HCT116 (cell line): ENCODE measurements around the gene UPK2. TPM values are rescaled to one million over a fixed set of nuclear protein-coding genes. Genes with fewer than 3 reads are reported as not detected.

ENCODE experiments used
- ATAC-seq: fragments of 200-7000 bp; cut with Tn5 transposase; 2 replicates; pipeline ENCODE4 v1.9.1; 2020; ENCODE audit warnings: mild to moderate bottlenecking, moderate library complexity
- BruUV-seq: library from RNA; stranded (reverse); fragments of 400-500 nt; replicated peaks from 2 replicates; lab custom pipeline; 2021; lab: Mats Ljungman, UMichigan
- CTCF ChIA-PET: fragments of 300-600 bp; sonication (Branson Sonifier 250); formaldehyde crosslinking; loops from one replicate; lab custom pipeline; 2021; ENCODE audit warnings: antibody characterized with exemption; lab: Charles Lee
- POLR2A ChIA-PET: fragments of 300-600, 350-600 bp; sonication (Branson Sonifier 250); formaldehyde crosslinking; loops from one replicate; lab custom pipeline; 2021; ENCODE audit warnings: antibody characterized with exemption; lab: Charles Lee
- RAD21 ChIA-PET, 2 experiments: fragments of 300-600 bp; sonication (Branson Sonifier 250); formaldehyde crosslinking; loops; one replicate each; lab custom pipeline; 2023; ENCODE audit warnings: low total read pairs in 2 of 2; ENCODE audit not compliant: uncharacterized antibody in 2 of 2, unreplicated experiment in 2 of 2, low non-redundant PET in 1 of 2; lab: Charles Lee
- DNase-seq: peaks from one replicate; pipeline ENCODE4 v3.0.0-alpha.2; 2010; ENCODE audit warnings: low read depth, low spot score
- H2AFZ ChIP-seq: fragments of 200-600 bp; shearing (Covaris generic), sonication (generic); 2 replicates; pipeline ENCODE4 v1.6.1; 2017; ENCODE audit warnings: low read depth, mixed run types, mixed read lengths, antibody characterized with exemption, low read length; ENCODE audit not compliant: poor library complexity, severe bottlenecking
- H3K27ac ChIP-seq: 2 replicates; pipeline ENCODE4 v1.5.1; 2012; ENCODE audit warnings: low read depth, low read length
- H3K27me3 ChIP-seq: fragments of 200-600 bp; sonication (generic); 2 replicates; pipeline ENCODE4 v1.6.1; 2016; ENCODE audit warnings: mixed run types, low read length, mixed read lengths; ENCODE audit not compliant: insufficient read depth
- H3K36me3 ChIP-seq, 2 experiments: fragments of 200-500 bp in 1 of 2; fragments of 200-600 bp in 1 of 2; sonication (Bioruptor generic) in 1 of 2; sonication (generic) in 1 of 2; 2 replicates each; pipeline versions ENCODE4 v1.5.1 to v1.6.1; 2014 to 2016; ENCODE audit warnings: low read length in 2 of 2, inconsistent platforms in 1 of 2, mixed read lengths in 1 of 2, mixed run types in 1 of 2; ENCODE audit not compliant: insufficient read depth in 2 of 2, control insufficient read depth in 1 of 2
- H3K4me1 ChIP-seq, 2 experiments: fragments of 200-600 bp in 1 of 2; sonication (generic) in 1 of 2; 2 replicates each; pipeline versions ENCODE4 v1.5.1 to v1.6.1; 2012 to 2017; ENCODE audit warnings: low read length in 2 of 2, inconsistent platforms in 1 of 2, mild to moderate bottlenecking in 1 of 2, mixed read lengths in 1 of 2, mixed run types in 1 of 2, moderate library complexity in 1 of 2; ENCODE audit not compliant: insufficient read depth in 2 of 2, control insufficient read depth in 1 of 2
- H3K4me2 ChIP-seq: fragments of 200-600 bp; sonication (generic); 2 replicates; pipeline ENCODE4 v1.6.1; 2017; ENCODE audit warnings: mixed run types, low read length, mixed read lengths
- H3K4me3 ChIP-seq, 2 experiments: fragments of 200-600 bp in 1 of 2; sonication (generic) in 1 of 2; replicated peaks in 1 of 2; 2 replicates each; pipeline ENCODE4 v1.5.1; 2011 to 2016; ENCODE audit warnings: low read length in 2 of 2, control low read depth in 1 of 2, low read depth in 1 of 2, mild to moderate bottlenecking in 1 of 2, mixed read lengths in 1 of 2, mixed run types in 1 of 2
- H3K79me2 ChIP-seq: fragments of 200-600 bp; sonication (generic); 2 replicates; pipeline ENCODE4 v1.6.1; 2017; ENCODE audit warnings: mild to moderate bottlenecking, mixed run types, low read length, moderate library complexity, mixed read lengths; ENCODE audit not compliant: insufficient read depth
- H3K9ac ChIP-seq: fragments of 200-600 bp; sonication (generic); 2 replicates; pipeline ENCODE4 v1.6.1; 2016; ENCODE audit warnings: low read length, mixed read lengths
- H3K9me2 ChIP-seq: fragments of 200-600 bp; sonication (generic), shearing (Covaris generic); 2 replicates; pipeline ENCODE4 v1.6.1; 2017; ENCODE audit warnings: mixed run types, mild to moderate bottlenecking, moderate library complexity; ENCODE audit not compliant: insufficient read depth
- H3K9me3 ChIP-seq, 2 experiments: fragments of 200-500 bp in 1 of 2; fragments of 200-600 bp in 1 of 2; sonication (Bioruptor generic) in 1 of 2; sonication (generic) in 1 of 2; 2 replicates each; pipeline ENCODE4 v1.6.1; 2014 to 2017; ENCODE audit warnings: low read length in 2 of 2, mixed read lengths in 2 of 2, inconsistent platforms in 1 of 2, low read depth in 1 of 2, mild to moderate bottlenecking in 1 of 2, mixed run types in 1 of 2, moderate library complexity in 1 of 2; ENCODE audit not compliant: control insufficient read depth in 1 of 2, insufficient read depth in 1 of 2
- H4K20me1 ChIP-seq: fragments of 200-600 bp; sonication (generic), shearing (Covaris generic); 2 replicates; pipeline ENCODE4 v1.6.1; 2017; ENCODE audit warnings: mixed run types, mild to moderate bottlenecking, moderate library complexity; ENCODE audit not compliant: insufficient read depth
- ATF3 ChIP-seq: IDR thresholded peaks from 2 replicates; pipeline ENCODE4 v1.6.1; 2012
- CBX3 ChIP-seq: IDR thresholded peaks from 2 replicates; pipeline ENCODE4 v1.6.1; 2012; ENCODE audit warnings: low read depth
- CEBPB ChIP-seq: IDR thresholded peaks from 2 replicates; pipeline ENCODE4 v1.6.1; 2012; ENCODE audit warnings: low read depth
- EGR1 ChIP-seq: IDR thresholded peaks from 2 replicates; pipeline ENCODE4 v1.6.1; 2012; ENCODE audit warnings: low read depth
- ELF1 ChIP-seq: IDR thresholded peaks from 2 replicates; pipeline ENCODE4 v1.6.1; 2012; ENCODE audit warnings: low read depth, borderline replicate concordance
- EZH2 ChIP-seq: fragments of 200-600 bp; sonication (generic); IDR thresholded peaks from 2 replicates; pipeline ENCODE4 v1.6.1; 2017; ENCODE audit warnings: antibody characterized with exemption, mixed run types
- EZH2phosphoT487 ChIP-seq: fragments of 200-600 bp; IDR thresholded peaks from 2 replicates; pipeline ENCODE4 v1.6.1; 2018; ENCODE audit warnings: antibody characterized with exemption, borderline replicate concordance
- JUND ChIP-seq: IDR thresholded peaks from 2 replicates; pipeline ENCODE4 v1.6.1; 2012
- POLR2A ChIP-seq: IDR thresholded peaks from 2 replicates; pipeline ENCODE4 v1.7.0; 2011; ENCODE audit warnings: borderline replicate concordance; ENCODE audit not compliant: insufficient read depth, insufficient read length; ENCODE audit errors: extremely low read depth
- POLR2AphosphoS5 ChIP-seq: IDR thresholded peaks from 2 replicates; pipeline ENCODE4 v1.6.1; 2011; ENCODE audit warnings: mild to moderate bottlenecking, low read depth, low read length, moderate library complexity
- RAD21 ChIP-seq: IDR thresholded peaks from 2 replicates; pipeline ENCODE4 v1.6.1; 2012; ENCODE audit warnings: low read depth, mild to moderate bottlenecking
- SIN3A ChIP-seq: IDR thresholded peaks from 2 replicates; pipeline ENCODE4 v1.6.1; 2012; ENCODE audit warnings: low read depth
- SP1 ChIP-seq: IDR thresholded peaks from 2 replicates; pipeline ENCODE4 v1.6.1; 2012; ENCODE audit warnings: low read depth
- TCF7L2 ChIP-seq: IDR thresholded peaks from 2 replicates; pipeline ENCODE4 v1.7.0; 2011; ENCODE audit warnings: borderline replicate concordance, inconsistent platforms; ENCODE audit not compliant: insufficient read depth, insufficient read length; ENCODE audit errors: extremely low read depth
- ZFX ChIP-seq: fragments of 450-650 bp; IDR thresholded peaks from 2 replicates; pipeline ENCODE4 v1.6.1; 2017
- ZNF274 ChIP-seq: fragments of 200-500 bp; sonication (Bioruptor generic); IDR thresholded peaks from 2 replicates; pipeline ENCODE4 v1.6.1; 2014; ENCODE audit warnings: mild to moderate bottlenecking, low read depth, low read length, inconsistent platforms
- intact Hi-C: fragments of 100-400 bp; cut with micrococcal nuclease; formaldehyde crosslinking; loops from 2 replicates; pipeline ENCODE4 v1.10.0; 2022
- total RNA-seq: library from RNA; stranded (reverse); gene quantifications from one replicate; pipeline ENCODE4 v1.2.1, GENCODE V29; 2021; ENCODE audit not compliant: unreplicated experiment
- TF ChIP-seq, protein P1 (sequence below): IDR thresholded peaks from 2 replicates; pipeline ENCODE4 v1.6.1; 2012
- TF ChIP-seq, protein P2 (sequence below): IDR thresholded peaks from 2 replicates; pipeline ENCODE4 v1.6.1; 2011; ENCODE audit warnings: mild to moderate bottlenecking, low read length, moderate library complexity; ENCODE audit not compliant: insufficient replicate concordance; ENCODE audit errors: extremely low read depth

The UPK2 gene
- total RNA-seq, 1 experiment from 2014 or later, result 0.42 TPM

DNA sequence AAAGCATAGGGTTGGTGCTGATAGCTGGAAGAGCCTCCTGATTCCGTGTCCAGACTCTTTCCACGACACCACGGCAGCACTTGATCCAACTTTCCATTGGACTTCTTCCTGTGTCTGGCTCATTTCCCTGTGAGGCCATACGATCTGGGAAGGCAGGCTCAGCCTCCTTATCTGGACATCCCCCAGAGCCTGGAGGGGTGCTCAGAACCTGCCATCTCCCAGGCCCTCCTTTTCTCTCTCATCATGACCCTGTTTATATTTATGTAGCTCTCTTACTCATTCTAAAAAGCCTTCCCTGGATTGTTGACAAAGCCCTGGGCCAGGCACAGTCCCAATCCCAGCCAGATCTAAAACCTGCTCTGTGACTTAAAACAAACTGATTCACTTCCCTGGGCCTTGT lies 22.6 kb upstream of the UPK2 start:
- no peaks in the 10 kb centered on the region for H3K79me2 ChIP-seq
- no peak overlapping the region for H3K27ac ChIP-seq
- no peak overlapping the region for H2AFZ ChIP-seq
- ChIA-PET CTCF (no interaction called here), RAD21 (no interaction called here), POLR2A (no interaction called here)
- no peaks in the 10 kb centered on the region for H3K36me3 ChIP-seq
- peaks cover 30 to 61% of the 10 kb centered on the region in 2 experiments for H3K4me1 ChIP-seq
- intact Hi-C loops, result no loop called here
- ATAC-seq (no peak), DNase-seq (no peak)
- H3K9ac ChIP-seq, result no peak overlapping the region
- H3K4me2 ChIP-seq, result 0 out of 2 replicates have a peak overlapping the region, but pooled peaks have one; percentile 4
- no peaks in the 10 kb centered on the region for H3K27me3 ChIP-seq
- H4K20me1 ChIP-seq, result no peaks in the 10 kb centered on the region
- H3K4me3 ChIP-seq, result no peak overlapping the region
- H3K9me2 ChIP-seq, result no peaks in the 10 kb centered on the region
- no TSS peak for BruUV-seq
- TF ChIP-seq TCF7L2 (no peak), EZH2 (no peak), POLR2A (no peak), ZNF274 (no peak), JUND (no peak), SP1 (no peak), ATF3 (no peak), SIN3A (no peak), ELF1 (no peak), CBX3 (no peak), EZH2phosphoT487 (no peak), EGR1 (no peak), POLR2AphosphoS5 (no peak), CEBPB (no peak), ZFX (no peak), RAD21 (no peak)
- TF ChIP-seq, protein P1, sequence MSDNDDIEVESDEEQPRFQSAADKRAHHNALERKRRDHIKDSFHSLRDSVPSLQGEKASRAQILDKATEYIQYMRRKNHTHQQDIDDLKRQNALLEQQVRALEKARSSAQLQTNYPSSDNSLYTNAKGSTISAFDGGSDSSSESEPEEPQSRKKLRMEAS, result no peak
- TF ChIP-seq, protein P2, sequence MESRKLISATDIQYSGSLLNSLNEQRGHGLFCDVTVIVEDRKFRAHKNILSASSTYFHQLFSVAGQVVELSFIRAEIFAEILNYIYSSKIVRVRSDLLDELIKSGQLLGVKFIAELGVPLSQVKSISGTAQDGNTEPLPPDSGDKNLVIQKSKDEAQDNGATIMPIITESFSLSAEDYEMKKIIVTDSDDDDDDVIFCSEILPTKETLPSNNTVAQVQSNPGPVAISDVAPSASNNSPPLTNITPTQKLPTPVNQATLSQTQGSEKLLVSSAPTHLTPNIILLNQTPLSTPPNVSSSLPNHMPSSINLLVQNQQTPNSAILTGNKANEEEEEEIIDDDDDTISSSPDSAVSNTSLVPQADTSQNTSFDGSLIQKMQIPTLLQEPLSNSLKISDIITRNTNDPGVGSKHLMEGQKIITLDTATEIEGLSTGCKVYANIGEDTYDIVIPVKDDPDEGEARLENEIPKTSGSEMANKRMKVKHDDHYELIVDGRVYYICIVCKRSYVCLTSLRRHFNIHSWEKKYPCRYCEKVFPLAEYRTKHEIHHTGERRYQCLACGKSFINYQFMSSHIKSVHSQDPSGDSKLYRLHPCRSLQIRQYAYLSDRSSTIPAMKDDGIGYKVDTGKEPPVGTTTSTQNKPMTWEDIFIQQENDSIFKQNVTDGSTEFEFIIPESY, result no peak
- H3K9me3 ChIP-seq, result no peaks in the 10 kb centered on the region
